HG03159 (cell line): ENCODE data around the gene FGF2.
"Not testable (repeated sequence)": the region's sequence is repeated elsewhere in the genome, so short reads cannot be mapped to it uniquely, and the experiment has no call there.

ENCODE experiments used
- ATAC-seq: cut with Tn5 transposase; IDR thresholded peaks from one replicate; pipeline ENCODE4 v1.9.1; 2021; ENCODE audit warnings: mild to moderate bottlenecking, moderate library complexity; ENCODE audit not compliant: unreplicated experiment

Gene FGF2

GRCh38 chr4:122844391-122844790, 17.8 kb downstream of the FGF2 start:
- not testable (repeated sequence) for ATAC-seq

- no peak for ATAC-seq
Measured at GRCh38 chr4:122845066-122845465, 18.4 kb downstream of the FGF2 start.

- no peak for ATAC-seq
Measured at GRCh38 chr4:122845760-122846159, 19.1 kb downstream of the FGF2 start.

GRCh38 chr4:122847931-122848330, 21.3 kb downstream of the FGF2 start:
- ATAC-seq: no peak

- ATAC-seq: not testable (repeated sequence)
Measured at GRCh38 chr4:122849789-122850188, 23.2 kb downstream of the FGF2 start.

- no peak for ATAC-seq
Measured at GRCh38 chr4:122851568-122851967, 24.9 kb downstream of the FGF2 start.

GRCh38 chr4:122854447-122855352, 28.1 kb downstream of the FGF2 start:
- no peak for ATAC-seq

GRCh38 chr4:122855353-122855890, 28.8 kb downstream of the FGF2 start:
- ATAC-seq: no peak

GRCh38 chr4:122857160-122857559, 30.5 kb downstream of the FGF2 start:
- no peak for ATAC-seq

- no peak for ATAC-seq
Measured at GRCh38 chr4:122858705-122859104, 32.1 kb downstream of the FGF2 start.

- no peak for ATAC-seq
Measured at GRCh38 chr4:122861172-122861943, 34.7 kb downstream of the FGF2 start.

- no peak for ATAC-seq
Measured at GRCh38 chr4:122863639-122864038, 37.0 kb downstream of the FGF2 start.

- ATAC-seq: no peak
Measured at GRCh38 chr4:122865425-122865824, 38.8 kb downstream of the FGF2 start.

GRCh38 chr4:122868235-122868634, 41.6 kb downstream of the FGF2 start:
- ATAC-seq: not testable (repeated sequence)

- no peak for ATAC-seq
Measured at GRCh38 chr4:122873146-122873545, 46.5 kb downstream of the FGF2 start.

GRCh38 chr4:122873821-122874593, 47.4 kb downstream of the FGF2 start:
- ATAC-seq: no peak

GRCh38 chr4:122875949-122876348, 49.3 kb downstream of the FGF2 start:
- ATAC-seq: no peak

GRCh38 chr4:122876456-122876855, 49.8 kb downstream of the FGF2 start:
- no peak for ATAC-seq

GRCh38 chr4:122879001-122879400, 52.4 kb downstream of the FGF2 start:
- ATAC-seq: no peak

- no peak for ATAC-seq
Measured at GRCh38 chr4:122882857-122883735, 56.5 kb downstream of the FGF2 start.
